GM18502 (cell line): ENCODE data around the gene NUBP2.
A peak's percentile ranks its signal among the peaks of the same experiment; 100 is the strongest.

Experiments used
- ATAC-seq: cut with Tn5 transposase; IDR thresholded peaks from one replicate; pipeline ENCODE4 v1.9.1; 2021; ENCODE audit warnings: mild to moderate bottlenecking; ENCODE audit not compliant: unreplicated experiment, poor library complexity

Gene NUBP2

DNA sequence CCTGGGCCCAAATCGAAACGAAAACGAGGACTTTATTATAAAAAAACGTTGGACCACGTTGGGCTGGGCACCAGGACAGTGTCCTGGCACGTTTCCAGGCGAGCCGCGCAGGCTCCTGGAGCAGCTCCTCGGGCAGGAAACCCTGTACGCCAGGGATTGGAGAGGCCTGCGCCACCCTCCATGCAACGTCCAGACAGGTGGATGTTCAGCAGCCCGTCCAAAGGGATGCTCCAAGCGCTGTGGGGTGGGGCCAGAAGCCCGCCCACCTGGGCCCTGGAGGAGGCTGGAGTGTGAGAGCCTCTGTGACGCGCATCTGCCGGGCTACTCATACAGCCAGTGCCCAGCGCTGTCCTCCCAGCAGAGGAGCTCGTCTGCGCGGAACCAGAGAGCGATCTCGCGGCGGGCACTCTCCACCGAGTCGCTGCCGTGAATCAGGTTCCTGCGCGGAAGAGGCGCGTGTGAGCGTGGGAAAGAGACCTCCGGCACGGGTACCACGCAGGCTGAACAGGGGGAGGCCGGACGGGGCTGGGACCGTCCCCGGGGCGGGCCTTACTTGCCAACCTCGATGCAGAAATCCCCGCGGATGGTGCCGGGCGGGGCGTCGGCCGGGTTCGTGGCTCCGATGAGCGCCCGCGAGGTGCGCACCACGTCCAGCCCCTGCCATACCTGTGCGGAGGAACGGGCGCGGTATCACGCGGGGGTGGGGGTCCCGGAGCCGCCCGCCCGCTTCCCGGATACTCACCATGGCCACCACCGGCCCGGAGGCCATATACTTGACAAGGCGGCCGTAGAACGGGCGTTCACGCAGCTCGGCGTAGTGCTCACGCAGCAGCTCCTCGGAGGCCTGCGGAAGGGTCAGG, 12.2 kb upstream of the NUBP2 start:
- ATAC-seq: no peak

DNA sequence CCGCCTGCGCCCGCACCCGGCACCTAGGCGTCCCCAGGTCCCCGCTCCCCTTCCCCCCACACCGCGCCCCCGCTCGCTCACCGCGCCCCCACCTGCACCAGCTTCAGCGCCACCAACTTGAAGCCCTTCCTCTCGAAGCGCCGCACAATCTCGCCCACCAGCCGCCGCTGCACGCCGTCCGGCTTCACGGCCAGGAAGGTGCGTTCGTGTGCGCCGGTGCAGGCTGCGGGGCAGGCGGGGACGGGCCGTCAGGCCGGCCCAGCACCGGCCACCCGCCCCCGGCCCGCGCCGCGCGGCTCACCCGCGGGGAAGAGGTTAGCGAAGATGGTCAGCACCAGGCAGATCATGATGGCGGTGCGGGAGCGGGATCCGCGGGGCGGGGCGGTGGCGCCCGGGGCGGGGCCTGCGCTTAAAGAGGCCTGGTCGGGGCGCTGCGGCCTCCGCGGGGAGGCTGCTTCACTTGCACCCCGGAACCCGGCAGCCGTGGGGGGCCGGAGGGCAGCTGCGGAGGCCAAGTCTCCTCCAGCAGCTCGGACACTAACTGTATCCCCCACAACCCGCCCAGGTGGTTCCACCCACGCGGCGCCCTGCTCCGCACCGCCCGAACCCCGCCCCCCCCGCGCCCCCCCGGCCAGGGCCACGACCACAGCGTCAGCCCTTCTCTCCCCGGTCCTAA, 11.4 kb upstream of the NUBP2 start, which contains the start of gene NME3:
NME3 (minus strand) TSS at position 356 of the 676 bp plus-strand sequence; CDS start at position 347, 9 bp downstream.
- no peak for ATAC-seq

DNA sequence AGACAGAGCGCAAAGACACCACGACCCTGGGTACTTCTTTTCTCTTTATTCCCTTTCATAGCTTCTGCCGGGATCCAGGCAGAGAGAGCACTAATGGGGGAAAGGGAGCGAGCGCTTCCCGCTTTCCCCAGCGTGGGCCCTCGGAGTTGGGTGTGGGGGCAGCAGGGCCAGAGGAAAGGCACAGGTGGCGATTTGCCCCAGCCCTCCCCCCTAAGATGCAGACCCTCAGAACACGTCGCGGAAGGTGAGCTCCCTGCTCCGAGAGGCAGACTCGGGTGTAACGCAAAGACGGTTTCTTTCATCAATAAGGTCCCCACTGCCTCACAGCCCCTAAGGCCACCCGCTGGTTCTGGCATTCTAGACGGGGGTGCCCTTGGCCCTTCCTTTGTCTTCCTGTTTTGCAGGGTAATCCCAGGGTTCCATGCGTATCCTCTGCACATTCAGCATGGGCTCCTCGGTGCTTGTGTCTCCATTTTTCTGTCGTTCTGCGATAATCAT, 10.8 kb upstream of the NUBP2 start:
- ATAC-seq: no peak

DNA sequence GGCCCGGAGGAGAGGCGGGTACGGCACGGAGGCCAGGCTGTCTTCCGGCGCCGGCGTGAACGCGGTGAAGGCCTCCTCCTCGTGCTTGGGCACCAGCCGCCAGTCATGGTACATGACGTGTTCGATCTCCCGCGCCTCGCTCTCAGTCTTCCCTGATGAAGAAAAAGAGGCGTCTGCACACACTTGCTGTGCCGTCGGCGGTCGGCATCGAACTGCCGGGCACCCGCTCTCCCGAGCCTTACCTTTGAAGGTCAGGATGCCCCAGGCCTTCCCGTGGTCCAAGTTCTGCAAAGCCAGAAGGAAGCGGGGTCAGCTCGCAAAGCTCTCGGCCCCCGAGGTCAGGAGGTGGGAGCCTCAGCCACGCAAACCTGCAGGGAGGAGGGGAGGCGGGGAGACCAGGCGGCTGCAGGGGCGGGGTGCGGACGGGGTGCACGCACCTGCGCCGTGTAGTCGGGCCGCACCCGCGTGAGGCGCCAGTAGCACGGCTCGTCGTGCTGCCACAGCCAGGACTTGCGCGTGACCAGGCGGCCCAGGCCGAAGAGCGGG, 10.3 kb upstream of the NUBP2 start, which contains the start of gene EME2:
EME2 (plus strand) TSS at position 449 of the 546 bp plus-strand sequence. CDS start 418 bp downstream, outside the sequence.
- no peak for ATAC-seq

DNA sequence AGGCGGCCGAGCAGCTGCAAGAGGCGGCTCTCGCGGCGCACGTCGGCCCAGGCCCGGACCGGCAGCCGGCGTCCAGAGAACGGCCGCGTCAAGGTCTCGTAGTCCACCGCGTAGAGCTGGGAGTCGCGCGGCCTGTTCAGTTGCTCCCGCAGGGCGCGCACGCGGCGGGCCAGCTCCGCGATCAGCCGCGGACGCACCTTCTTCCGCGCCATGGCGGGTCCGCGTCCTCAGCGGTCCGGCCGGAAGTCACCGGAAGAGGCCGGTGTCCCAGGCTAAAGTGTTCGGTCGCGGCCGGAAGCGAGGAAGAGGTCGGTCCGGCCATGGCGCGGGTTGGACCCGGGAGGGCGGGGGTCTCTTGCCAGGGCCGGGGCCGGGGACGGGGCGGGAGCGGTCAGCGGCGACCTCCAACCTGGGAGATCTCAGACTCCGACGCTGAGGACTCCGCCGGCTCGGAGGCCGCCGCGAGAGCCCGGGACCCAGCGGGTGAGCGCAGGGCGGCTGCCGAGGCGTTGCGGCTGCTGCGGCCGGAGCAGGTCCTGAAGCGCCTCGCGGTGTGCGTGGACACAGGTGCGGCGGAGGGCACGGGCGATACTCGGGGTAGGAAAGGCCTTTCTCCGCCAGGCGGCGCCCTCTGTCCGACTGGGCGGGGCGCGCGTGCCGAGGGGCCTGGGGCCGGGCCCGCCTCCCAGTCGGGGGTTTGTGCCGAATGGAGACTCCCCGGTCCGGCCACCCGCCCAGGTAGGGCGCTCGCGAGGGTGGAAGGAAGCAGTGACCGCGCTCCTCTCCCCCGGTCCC, 9.7 kb upstream of the NUBP2 start, which contains the start of gene MRPS34:
MRPS34 (minus strand) TSS at position 227 of the 795 bp plus-strand sequence; CDS start at position 212, 15 bp downstream.
- peak; percentile 49 for ATAC-seq

DNA sequence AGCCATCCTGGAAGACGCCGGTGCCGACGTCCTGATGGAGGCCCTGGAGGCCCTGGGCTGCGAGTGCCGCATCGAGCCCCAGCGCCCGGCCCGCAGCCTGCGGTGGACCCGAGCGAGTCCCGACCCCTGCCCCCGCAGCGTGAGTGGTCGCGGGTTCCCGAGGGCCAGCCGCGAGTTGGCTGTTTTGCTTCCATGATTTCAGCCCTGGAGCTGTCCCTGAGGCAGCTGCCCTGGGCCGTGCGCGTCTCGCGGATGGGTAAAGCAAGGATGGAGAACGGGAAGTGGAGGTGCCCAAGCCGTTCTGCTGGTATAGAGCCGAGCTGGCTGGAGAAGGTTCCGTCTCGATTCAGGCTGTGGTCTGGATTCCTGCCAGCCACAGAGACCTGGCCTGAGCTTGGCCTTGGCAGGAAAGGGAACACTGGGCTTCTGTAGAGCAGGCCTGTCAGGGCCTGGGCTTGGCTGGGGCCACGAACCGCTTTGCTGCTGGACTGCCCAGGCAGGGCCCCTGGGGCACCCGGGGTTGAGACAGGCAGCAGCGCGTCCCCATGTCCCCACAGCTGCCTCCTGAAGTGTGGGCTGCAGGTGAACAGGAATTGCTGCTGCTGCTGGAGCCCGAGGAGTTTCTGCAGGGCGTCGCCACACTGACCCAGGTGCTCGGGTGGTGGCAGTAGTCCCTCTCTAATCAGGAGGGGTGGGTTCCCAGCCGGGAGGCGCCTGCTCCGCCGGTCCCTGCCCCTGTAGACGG, 8.9 kb upstream of the NUBP2 start:
- ATAC-seq: no peak

DNA sequence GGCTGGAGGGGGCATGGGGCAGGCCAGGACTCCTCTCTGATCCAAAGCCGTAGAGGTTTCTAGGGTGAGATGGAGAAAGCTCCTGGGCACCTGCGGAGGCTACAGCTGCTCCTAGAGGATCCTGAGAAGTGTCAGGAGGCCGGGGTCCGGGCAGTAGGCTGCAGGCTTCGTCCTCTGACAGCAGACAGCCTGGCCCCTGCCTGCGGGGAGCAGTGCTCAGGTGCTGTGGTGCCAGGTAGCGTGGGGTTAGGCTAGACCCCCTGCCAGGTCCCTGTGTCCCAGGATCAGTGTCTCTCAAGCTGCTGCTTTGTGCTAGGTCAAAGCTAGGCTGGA, 8.3 kb upstream of the NUBP2 start:
- no peak for ATAC-seq

DNA sequence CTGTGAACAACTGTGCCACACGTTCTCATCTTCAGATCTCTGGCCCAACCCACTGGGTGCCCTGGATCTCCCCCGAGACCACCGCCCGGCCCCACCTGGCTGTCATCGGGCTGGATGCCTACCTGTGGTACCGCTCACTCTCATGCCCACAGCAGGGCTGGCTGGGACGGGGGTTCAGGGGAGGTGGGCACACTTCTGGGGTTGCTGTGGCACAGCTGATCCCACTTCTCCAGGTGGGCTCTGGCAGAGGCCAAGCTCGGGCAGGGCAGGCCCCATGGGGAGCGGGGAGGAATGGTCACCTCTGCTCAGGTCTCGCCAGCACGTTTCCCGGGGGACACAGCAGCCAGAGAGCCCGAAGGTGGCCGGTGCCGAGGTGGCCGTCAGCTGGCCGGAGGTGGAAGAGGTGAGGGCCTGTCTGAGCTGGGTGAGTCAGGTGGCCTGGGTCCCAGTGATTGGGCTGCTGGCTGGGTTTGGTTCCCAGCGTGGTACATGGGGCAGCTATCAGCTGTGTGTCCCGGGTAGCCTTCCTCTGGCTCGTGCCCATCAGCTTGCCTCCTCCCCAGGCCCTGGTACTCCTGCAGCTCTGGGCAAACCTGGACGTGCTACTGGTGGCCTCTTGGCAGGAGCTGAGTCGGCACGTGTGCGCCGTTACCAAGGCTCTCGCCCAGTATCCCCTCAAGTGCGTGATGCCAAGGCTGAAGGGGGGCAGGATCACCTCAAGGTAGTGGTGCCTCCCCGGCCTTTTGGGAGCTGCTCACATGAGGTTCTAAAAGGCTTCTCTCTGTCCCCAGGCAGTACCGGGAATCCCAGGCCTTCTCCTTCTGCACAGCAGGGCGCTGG, 7.5 kb upstream of the NUBP2 start:
- ATAC-seq: no peak

DNA sequence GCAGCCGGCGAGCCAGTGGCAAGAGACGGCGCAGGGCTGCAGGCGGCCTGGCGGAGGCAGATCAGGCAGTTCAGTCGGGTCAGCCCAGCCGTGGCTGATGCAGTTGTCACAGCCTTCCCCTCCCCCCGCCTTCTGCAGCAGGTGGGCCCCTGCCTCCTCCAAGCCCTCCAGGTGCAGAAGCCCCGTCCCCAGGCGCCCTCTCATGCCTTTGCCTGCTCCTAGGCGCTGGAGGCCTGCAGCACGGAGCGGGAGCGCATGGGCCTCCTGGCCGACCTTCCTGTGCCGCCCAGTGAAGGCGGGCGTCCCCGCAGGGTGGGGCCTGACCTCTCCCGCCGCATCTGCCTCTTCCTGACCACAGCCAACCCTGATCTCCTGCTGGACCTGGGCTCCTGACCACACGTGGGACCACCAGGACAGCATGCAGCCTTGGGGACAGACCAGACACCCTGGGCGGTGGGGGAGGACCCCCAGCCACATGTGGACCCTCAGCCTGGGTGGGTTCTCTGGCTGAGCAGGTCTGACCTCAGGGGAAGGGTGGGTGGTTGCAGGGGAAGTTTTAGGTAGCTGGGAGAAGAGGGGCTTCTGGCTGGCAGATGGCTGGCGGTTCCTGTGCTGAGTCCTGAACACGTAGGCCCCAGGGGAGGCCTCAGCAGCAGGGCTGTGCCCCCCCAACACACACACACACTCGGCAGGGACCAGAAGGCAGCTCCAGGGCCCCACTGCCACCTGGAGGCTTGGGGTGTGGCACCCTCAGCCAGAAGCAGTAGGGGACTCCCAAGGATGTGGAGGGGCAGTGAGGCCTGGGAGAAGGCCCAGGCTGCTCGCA, 6.7 kb upstream of the NUBP2 start:
- no peak for ATAC-seq

DNA sequence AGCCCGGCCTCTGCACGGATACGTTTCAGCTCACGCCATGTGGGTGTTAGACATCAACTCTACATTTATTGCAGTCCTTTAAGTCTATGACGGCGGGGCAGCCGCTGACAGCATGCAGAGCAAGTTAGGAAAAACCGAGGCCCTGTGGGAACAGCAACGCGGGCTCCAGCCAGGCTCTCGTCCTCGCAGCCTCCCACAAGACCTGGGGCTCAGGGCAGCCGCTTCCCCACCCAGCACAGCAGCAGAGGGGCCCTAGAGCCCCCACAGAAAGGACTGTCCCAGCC, 6.1 kb upstream of the NUBP2 start:
- no peak for ATAC-seq

DNA sequence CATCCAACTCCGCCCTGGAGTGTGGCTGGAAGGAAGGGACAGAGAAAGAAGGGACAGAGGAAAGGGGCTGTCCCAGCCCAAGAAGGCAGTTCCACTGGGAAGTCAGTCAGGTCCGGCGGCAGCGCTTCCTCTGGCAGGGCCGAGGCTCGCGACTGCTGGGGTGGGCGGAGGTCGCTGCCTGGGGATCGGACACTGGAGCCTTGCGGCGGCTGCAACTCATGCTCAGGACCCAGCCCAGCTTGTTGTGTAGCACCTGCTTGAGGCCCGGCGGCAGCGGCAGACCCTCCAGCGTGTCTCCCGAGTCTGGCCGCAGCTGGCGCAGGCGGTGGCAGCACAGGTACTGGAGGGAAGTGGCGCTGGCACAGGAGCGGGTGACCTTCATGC, 5.8 kb upstream of the NUBP2 start:
- ATAC-seq: no peak

DNA sequence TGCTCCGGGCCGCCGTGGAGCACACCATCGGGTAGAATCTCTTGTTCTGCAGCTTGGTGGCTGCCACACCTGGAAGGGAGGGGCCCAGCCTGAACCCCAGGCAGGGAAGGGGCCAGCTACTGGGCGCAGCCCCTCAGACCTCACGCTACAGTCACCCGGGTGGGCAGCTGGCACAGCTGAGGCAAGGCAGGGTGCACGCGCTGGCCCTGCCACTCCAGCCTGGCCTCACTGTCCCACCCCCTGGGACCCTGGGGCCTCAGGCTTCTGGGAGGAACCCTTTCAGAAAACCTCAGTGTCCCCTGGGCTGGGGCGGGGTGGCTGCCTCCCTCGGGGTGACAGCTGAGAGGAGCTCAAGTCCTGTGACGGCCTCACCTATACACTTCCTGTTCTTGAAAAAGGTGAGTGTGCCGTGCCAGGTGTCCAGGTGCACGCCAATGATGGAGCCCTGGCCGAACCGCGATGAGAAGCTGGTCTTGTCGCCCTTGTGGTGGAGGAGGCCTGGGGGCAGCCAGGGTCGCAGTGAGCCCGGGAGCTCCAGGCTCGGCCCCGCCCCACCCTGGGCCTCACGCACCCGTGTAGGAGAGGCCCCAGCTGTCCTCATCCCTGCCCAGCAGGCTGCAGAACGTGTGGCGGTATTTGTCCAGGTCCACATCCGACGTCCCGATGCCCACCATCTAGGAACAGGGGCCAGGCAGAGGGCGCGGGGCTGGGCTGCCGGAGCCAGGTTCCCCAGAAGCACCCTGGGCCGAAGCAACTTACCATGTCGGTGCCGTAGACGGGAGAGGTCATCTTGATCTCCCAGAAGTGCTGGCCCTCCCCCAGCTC, 5.2 kb upstream of the NUBP2 start:
- ATAC-seq: no peak

DNA sequence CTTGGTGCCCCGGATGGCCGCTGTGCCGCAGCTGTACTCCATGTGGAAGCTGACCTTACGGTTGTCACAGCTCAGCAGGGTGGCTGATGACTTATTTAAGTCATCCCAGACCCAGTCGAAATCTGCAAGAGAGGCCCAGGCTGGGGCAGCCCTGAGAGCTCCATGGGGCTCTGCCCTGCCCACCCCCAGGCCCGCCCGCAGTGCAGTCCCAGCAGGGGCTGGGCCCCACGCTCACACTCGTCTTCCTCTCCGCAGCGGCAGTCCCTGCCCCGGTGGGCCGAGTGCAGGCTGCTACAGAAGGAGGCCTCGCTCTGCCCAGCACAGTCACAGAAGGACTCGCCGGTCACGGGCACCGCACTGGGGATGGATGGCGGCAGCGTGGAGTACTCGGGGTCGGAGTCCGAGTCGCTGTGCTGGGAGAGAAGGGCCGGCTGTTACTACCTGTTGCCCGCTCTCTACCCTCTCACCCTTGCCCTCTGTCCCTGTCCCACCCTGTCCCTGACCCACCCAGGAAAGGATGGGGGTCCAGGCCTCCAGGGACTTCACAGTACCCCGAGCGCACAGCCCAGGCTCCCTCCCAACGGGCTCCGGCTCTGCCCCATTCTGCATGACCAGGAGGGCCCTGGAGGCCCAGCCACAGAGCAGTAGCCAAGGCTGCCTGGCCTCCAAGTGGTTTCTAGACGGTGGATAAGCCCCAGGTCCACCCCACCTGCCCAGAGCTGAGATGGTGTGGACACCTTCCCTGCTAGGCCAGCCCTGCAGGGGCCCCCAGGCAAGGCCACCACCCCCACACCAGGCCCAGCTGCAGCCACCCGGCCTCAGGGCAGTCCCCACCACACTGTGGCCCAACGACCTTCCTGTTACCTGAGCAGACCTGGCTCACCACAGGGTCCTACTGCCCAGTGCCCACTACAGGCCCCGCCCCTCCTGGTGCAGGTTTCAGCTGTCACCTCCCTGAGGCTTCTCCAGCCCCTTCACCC, 4.3 kb upstream of the NUBP2 start:
- no peak for ATAC-seq

DNA sequence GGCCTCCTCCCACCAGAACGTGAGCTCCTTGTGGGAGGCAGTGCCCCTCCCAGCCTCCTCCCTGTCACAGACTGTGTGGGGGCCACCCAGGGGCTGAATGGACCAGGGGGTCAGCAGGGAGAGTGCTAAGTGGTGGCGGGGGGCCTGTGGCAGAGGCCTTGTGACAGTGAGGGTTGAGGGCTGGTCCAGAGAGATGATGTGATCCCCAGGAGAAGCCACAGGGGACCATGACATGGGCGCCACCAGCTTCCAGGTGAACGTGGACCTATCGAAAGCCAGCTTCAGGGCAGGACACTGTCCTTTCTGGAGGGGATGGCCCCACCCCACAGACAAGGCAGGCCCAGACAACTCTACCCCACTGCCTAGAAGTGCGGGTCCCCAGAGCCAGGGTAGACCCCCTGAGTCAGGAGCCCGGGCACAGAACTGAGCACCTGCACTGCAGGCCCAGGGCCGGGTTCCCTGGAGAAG, 3.5 kb upstream of the NUBP2 start:
- ATAC-seq: no peak

DNA sequence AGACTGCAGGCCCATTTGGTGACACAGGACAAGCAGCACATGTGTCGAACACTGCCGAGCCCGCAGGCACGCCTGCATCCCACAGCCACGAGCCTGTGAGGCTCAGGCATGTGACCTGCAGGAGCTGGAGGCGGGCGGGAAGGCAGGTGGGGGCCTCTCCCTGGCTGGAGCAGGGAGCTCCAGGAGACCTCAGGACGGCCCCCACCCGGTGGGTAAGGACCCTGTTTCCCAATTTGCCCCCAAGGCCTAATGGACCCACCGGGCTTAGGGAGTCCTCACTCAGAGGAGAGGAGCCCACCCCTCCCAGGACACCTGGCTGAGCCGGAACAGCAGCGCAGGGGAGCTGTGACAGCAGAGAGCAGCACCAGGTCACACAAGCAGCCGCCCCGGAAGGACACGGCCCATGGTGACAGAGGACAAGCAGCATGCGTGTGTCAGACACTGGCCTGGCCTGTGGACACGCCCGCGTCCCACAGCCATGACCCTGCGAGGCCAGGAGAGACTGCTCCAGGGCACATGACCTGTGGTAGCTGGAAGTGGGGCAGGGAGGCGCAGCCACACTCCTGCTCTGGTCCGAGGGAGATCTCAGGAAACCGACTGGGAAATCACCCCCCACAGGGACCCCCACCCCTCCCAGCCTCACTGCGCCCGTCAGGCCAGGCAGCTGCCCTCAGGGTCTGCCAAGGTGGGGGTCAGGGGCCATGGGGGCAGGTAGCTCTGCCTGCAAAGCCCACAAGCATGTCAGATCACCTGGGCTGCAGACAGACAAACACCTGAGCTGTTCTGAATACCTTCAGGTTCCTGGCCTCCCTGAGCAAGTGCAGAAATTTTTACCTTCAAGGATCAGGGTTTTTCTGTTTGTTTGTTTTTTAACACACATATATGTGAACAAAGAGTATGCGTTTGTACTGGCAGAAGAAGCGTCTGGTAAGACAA, 2.8 kb upstream of the NUBP2 start:
- no peak for ATAC-seq
